ENCODE data around the gene SLC25A53. TPM values are rescaled to one million over a fixed set of nuclear protein-coding genes. Genes with fewer than 3 reads are reported as not detected.
A peak's percentile ranks its signal among the peaks of the same experiment; 100 is the strongest.
"Not testable (repeated sequence)": the region's sequence is repeated elsewhere in the genome, so short reads cannot be mapped to it uniquely, and the experiment has no call there.

Gene SLC25A53
- total and polyA plus RNA-seq, 7 experiments from 2014 or later = 5.6 to 18.9 (median 10.2) TPM

DNA sequence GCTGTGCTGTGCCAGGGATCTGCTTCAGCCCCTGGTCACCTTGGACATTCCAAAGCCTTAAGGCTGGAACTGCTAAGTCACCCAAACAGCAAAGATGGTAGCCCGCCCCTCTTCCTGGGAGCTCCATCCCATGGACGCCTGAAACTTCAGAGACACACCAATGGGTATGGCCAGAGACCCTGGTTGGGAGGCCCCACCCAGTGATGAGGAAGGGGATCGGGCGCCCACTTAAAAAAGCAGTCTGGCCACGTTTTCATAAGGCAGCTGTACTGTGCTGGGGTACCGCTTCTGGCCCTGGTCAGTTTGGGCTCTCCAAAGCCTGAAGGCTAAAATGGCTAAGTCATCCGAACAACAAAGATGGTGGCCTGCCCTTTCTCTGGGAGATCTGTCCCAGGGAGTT is 71.3 kb downstream of the SLC25A53 start:
- Histone ChIP-seq H3K36me3 (ENCODE audit: control insufficient read depth in 2 of 3, insufficient read depth in 3 of 3, low read length in 3 of 3) (no peaks in the 10 kb centered on the region), H3K27ac (ENCODE audit: low read depth, low read length) (no peak overlapping the region), H3K9me3 (ENCODE audit: control insufficient read depth in 2 of 3, low read length in 3 of 3) (no peaks in the 10 kb centered on the region), H3K4me1 (ENCODE audit: control insufficient read depth in 2 of 2, insufficient read depth in 2 of 2, low read length in 2 of 2) (no peaks in the 10 kb centered on the region), H3K4me3 (ENCODE audit: low read length) (no peak overlapping the region), H3K27me3 (ENCODE audit: control insufficient read depth in 2 of 2, insufficient read depth in 2 of 2, low read length in 2 of 2) (no peaks in the 10 kb centered on the region)
- H3K4me1 Mint-ChIP-seq = no peaks in the 10 kb centered on the region
- DNase-seq = no peak
- no peak overlapping the region for H3K27ac Mint-ChIP-seq
- ATAC-seq = no peak
- peaks cover 0 to 9% (median 7%) of the 10 kb centered on the region in 5 donors for H3K27me3 Mint-ChIP-seq
- ChIA-PET CTCF (no interaction called here), POLR2A (no interaction called here)
- H3K36me3 Mint-ChIP-seq = no peaks in the 10 kb centered on the region
- H3K4me3 Mint-ChIP-seq = no peak overlapping the region
- no peaks in the 10 kb centered on the region for H3K9me3 Mint-ChIP-seq
- intact Hi-C loops (cut with micrococcal nuclease) = no loop called here

DNA sequence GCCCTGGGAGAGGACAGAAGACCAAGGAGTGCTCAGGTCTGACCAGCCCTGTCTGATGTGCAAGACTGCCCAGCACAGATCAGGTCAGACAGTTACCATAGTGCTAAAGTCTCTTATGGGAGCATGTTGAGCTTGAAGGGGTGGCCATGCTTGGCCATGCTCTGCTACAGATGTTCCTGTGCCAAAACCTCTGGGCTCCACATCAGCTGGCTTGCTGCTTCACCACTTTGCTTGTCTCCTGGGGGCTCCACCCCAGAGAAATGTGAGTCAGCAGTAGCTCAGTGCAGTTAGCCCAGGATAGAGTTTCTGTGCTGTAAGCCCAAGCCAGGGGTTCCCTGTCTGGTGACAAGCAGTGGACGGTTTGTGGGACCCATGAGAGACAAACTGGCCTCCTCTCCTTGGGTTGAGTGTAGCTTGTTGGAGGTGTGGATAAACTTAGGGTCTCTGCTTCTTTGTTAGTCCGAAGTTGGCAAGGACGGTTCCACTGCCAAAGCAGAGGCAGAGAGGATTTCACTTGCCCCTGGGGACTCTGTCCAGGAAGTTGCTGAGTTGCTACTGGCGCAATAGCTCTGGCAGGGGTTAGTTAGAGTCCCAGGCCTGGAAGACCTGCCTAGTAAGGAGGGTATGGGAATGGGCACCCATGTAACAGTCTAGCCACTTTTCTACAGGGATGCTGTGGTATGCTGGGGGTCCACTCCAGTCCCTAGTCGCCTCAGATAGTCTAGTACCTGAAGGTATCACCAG is 72.1 kb downstream of the SLC25A53 start:
- CTCF ChIA-PET = no interaction called here
- intact Hi-C loops (cut with micrococcal nuclease) = no loop called here
- Mint-ChIP-seq H3K36me3 (no peaks in the 10 kb centered on the region), H3K4me1 (no peaks in the 10 kb centered on the region), H3K27me3 (peaks cover 0 to 9% (median 7%) of the 10 kb centered on the region in 5 donors), H3K27ac (no peak overlapping the region), H3K9me3 (no peaks in the 10 kb centered on the region), H3K4me3 (no peak overlapping the region)
- POLR2A ChIA-PET = no interaction called here
- Histone ChIP-seq H3K4me1 (ENCODE audit: control insufficient read depth in 2 of 2, insufficient read depth in 2 of 2, low read length in 2 of 2) (no peaks in the 10 kb centered on the region), H3K36me3 (ENCODE audit: control insufficient read depth in 2 of 3, insufficient read depth in 3 of 3, low read length in 3 of 3) (no peaks in the 10 kb centered on the region), H3K4me3 (ENCODE audit: low read length) (no peak overlapping the region), H3K27me3 (ENCODE audit: control insufficient read depth in 2 of 2, insufficient read depth in 2 of 2, low read length in 2 of 2) (no peaks in the 10 kb centered on the region), H3K9me3 (ENCODE audit: control insufficient read depth in 2 of 3, low read length in 3 of 3) (no peaks in the 10 kb centered on the region), H3K27ac (ENCODE audit: low read depth, low read length) (no peak overlapping the region)
- ATAC-seq (no peak), DNase-seq (no peak)

DNA sequence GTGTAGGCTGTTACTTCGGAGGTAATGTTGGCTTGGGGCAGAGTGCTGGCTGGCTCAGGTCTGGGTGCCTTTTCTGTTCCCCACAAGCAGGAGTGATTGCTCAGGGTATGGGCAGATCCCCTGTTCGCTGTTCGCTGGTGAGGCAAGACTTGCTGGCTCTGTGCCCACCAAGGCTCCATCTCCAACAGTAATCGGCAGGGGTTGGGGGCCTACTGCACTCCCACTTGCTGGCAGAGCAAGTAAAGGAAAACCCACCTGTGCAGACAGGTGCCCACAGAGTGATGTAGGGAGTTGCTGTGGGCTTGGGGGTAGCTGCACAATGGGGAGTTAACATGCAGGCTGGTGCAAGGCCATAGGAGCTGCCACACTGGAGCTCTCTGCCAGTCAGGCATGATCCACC is 72.7 kb downstream of the SLC25A53 start:
- intact Hi-C loops (cut with micrococcal nuclease) = no loop called here
- Histone ChIP-seq H3K27ac (ENCODE audit: low read depth, low read length) (no peak overlapping the region), H3K9me3 (ENCODE audit: control insufficient read depth in 2 of 3, low read length in 3 of 3) (no peaks in the 10 kb centered on the region), H3K4me1 (ENCODE audit: control insufficient read depth in 2 of 2, insufficient read depth in 2 of 2, low read length in 2 of 2) (no peaks in the 10 kb centered on the region), H3K27me3 (ENCODE audit: control insufficient read depth in 2 of 2, insufficient read depth in 2 of 2, low read length in 2 of 2) (no peaks in the 10 kb centered on the region), H3K36me3 (ENCODE audit: control insufficient read depth in 2 of 3, insufficient read depth in 3 of 3, low read length in 3 of 3) (no peaks in the 10 kb centered on the region), H3K4me3 (ENCODE audit: low read length) (no peak overlapping the region)
- H3K4me3 Mint-ChIP-seq = no peak overlapping the region
- ChIA-PET POLR2A (no interaction called here), CTCF (no interaction called here)
- DNase-seq (no peak), ATAC-seq (no peak)
- no peaks in the 10 kb centered on the region for H3K36me3 Mint-ChIP-seq
- H3K27me3 Mint-ChIP-seq = peaks cover 0 to 9% (median 7%) of the 10 kb centered on the region in 5 donors
- H3K4me1 Mint-ChIP-seq = no peaks in the 10 kb centered on the region
- no peak overlapping the region for H3K27ac Mint-ChIP-seq
- H3K9me3 Mint-ChIP-seq = no peaks in the 10 kb centered on the region

DNA sequence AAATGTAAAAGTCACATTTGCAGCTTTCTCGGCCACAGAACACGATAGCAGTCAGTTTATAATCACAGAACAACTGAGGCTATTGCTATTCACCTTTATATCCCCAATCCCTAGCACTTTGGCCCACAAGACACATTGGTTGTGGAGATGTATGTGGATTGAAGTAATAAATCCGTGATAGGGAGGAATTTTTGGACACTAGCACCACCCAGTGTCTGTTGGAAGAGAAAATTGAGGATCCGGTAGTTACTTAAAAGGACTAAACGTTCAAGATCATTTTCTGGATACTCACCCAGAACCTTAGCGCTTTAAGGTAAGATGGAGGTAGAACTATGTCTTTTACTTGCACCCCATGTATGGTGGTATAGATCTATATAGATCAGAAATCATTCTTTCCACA is 79.0 kb downstream of the SLC25A53 start:
- H3K36me3 Mint-ChIP-seq; intact Hi-C loops (cut with micrococcal nuclease); CTCF ChIA-PET; H3K9me3 ChIP-seq (ENCODE audit: control insufficient read depth in 2 of 3, low read length in 3 of 3); H3K27ac ChIP-seq (ENCODE audit: low read depth, low read length); H3K9me3 Mint-ChIP-seq; H3K27me3 Mint-ChIP-seq; DNase-seq; POLR2A ChIA-PET; H3K4me3 Mint-ChIP-seq; H3K4me3 ChIP-seq (ENCODE audit: low read length); H3K36me3 ChIP-seq (ENCODE audit: control insufficient read depth in 2 of 3, insufficient read depth in 3 of 3, low read length in 3 of 3); H3K4me1 Mint-ChIP-seq; H3K27me3 ChIP-seq (ENCODE audit: control insufficient read depth in 2 of 2, insufficient read depth in 2 of 2, low read length in 2 of 2); H3K4me1 ChIP-seq (ENCODE audit: control insufficient read depth in 2 of 2, insufficient read depth in 2 of 2, low read length in 2 of 2); H3K27ac Mint-ChIP-seq; ATAC-seq: not testable (repeated sequence)

DNA sequence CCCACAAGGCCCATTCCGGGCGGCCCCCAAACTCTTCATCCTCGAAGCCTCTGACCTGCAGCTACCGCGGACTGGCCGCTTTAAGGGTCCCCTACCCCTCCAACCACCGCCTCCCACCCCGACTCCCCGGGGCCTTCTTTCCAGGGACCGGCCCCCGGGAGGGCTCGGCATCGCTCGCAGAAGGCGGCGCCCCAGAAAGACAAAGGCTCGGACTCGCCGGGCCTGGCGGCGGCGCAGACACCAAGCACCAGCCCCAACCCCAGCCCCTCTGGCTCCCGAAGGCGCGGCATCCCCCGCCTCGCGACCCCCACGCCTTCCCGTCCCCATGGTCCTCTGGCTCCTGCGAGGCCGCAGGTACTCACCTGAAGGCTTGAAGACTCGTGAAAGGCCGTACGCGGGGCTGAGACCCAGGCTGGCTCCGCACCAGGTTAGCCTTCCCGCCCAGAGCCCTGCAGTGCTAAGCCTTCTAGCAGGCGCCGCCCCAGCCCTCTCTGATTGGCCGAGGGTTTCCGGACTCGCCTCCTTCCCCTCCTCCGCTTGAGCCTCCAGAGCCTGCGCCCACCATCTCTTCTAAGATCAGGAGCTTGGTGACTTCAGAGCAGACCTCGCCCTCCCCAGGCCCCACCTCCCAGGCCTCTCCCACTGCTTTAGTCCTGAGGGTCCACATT is 80.9 kb downstream of the SLC25A53 start, which contains the start of gene TMSB15C:
TSS of gene TMSB15C (minus strand) at position 459 of the 668 bp plus-strand sequence.
- H3K4me1 Mint-ChIP-seq; H3K4me1 ChIP-seq (ENCODE audit: control insufficient read depth in 2 of 2, insufficient read depth in 2 of 2, low read length in 2 of 2); H3K27ac Mint-ChIP-seq; H3K9me3 Mint-ChIP-seq; H3K4me3 Mint-ChIP-seq; H3K36me3 ChIP-seq (ENCODE audit: control insufficient read depth in 2 of 3, insufficient read depth in 3 of 3, low read length in 3 of 3); DNase-seq; CTCF ChIA-PET; H3K27me3 ChIP-seq (ENCODE audit: control insufficient read depth in 2 of 2, insufficient read depth in 2 of 2, low read length in 2 of 2); H3K27me3 Mint-ChIP-seq; H3K27ac ChIP-seq (ENCODE audit: low read depth, low read length); H3K9me3 ChIP-seq (ENCODE audit: control insufficient read depth in 2 of 3, low read length in 3 of 3); H3K36me3 Mint-ChIP-seq; POLR2A ChIA-PET; intact Hi-C loops (cut with micrococcal nuclease); H3K4me3 ChIP-seq (ENCODE audit: low read length): not testable (repeated sequence)
- ATAC-seq = peak; percentile 99

DNA sequence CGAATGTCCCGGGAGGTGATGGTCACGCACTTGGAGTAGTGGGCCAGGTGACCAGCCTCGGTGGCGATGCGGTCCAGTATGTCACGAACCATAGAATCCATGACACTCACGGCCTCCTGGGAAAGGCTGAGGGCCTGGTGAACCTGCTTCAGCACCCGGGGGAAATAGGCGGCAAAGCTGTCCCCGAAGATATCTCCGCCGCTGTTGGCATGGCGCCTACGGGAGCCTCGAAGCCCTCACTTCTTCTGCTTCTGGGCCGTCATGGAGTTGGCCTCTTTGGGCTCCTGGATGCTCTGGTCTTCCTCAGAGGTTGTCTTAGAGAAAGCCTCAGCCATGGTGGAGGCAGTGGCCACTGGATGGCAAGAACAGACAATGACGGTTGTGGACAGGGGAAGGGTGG is 94.2 kb downstream of the SLC25A53 start:
- H3K4me3 ChIP-seq (ENCODE audit: low read length); CTCF ChIA-PET; POLR2A ChIA-PET; H3K27me3 Mint-ChIP-seq; H3K36me3 ChIP-seq (ENCODE audit: control insufficient read depth in 2 of 3, insufficient read depth in 3 of 3, low read length in 3 of 3); H3K4me3 Mint-ChIP-seq; H3K4me1 ChIP-seq (ENCODE audit: control insufficient read depth in 2 of 2, insufficient read depth in 2 of 2, low read length in 2 of 2); H3K9me3 Mint-ChIP-seq; H3K4me1 Mint-ChIP-seq; H3K36me3 Mint-ChIP-seq; H3K27ac ChIP-seq (ENCODE audit: low read depth, low read length); H3K9me3 ChIP-seq (ENCODE audit: control insufficient read depth in 2 of 3, low read length in 3 of 3); ATAC-seq; H3K27me3 ChIP-seq (ENCODE audit: control insufficient read depth in 2 of 2, insufficient read depth in 2 of 2, low read length in 2 of 2); H3K27ac Mint-ChIP-seq; intact Hi-C loops (cut with micrococcal nuclease); DNase-seq: not testable (repeated sequence)

DNA sequence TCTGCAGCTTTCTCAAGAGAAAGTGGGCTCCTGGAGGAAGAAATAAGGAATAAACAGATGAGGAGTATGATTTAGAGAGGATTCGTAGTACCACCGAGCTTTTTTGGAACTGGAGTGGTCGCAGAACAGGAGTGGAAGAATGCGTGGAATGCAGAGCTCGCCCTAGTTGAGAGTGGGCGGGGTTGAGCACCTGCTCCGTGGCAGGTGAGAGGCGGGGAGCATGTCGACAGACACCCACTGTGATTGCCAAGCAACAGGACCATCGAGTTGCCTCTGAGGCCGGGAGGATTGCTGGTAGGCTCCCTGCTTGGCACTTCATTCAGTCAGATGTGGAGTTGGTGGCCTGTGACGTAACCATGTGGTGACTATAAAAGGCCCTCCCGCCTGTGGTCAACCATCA is 101.9 kb downstream of the SLC25A53 start:
- not testable (repeated sequence) for H3K36me3 Mint-ChIP-seq; H3K4me1 ChIP-seq (ENCODE audit: control insufficient read depth in 2 of 2, insufficient read depth in 2 of 2, low read length in 2 of 2)

More for the DNA sequence above, 101.9 kb downstream of the SLC25A53 start:
- H3K27me3 ChIP-seq (ENCODE audit: control insufficient read depth in 2 of 2, insufficient read depth in 2 of 2, low read length in 2 of 2); ATAC-seq; intact Hi-C loops (cut with micrococcal nuclease); H3K4me3 Mint-ChIP-seq; H3K27ac Mint-ChIP-seq; POLR2A ChIA-PET; H3K4me3 ChIP-seq (ENCODE audit: low read length); H3K27me3 Mint-ChIP-seq; H3K27ac ChIP-seq (ENCODE audit: low read depth, low read length); H3K9me3 Mint-ChIP-seq; H3K4me1 Mint-ChIP-seq; H3K9me3 ChIP-seq (ENCODE audit: control insufficient read depth in 2 of 3, low read length in 3 of 3); CTCF ChIA-PET; DNase-seq; H3K36me3 ChIP-seq (ENCODE audit: control insufficient read depth in 2 of 3, insufficient read depth in 3 of 3, low read length in 3 of 3): not testable (repeated sequence)

Measured in naive thymus-derived CD4-positive, alpha-beta T cell (primary cell).